Stimulated activated CD8-positive, alpha-beta memory T cell treated with anti-CD3 and anti-CD28 coated beads, Interleukin-4, amount 100 ng/mL, for 1 hour (primary cell): ENCODE data around the gene NINJ2.

ENCODE experiments used
- DNase-seq, 2 donors: peaks; one replicate each; pipeline ENCODE4 v3.0.0-alpha.2; 2020; ENCODE audit warnings: low read depth in 2 of 2, low spot score in 1 of 2

The NINJ2 gene

GRCh38 chr12:617304-617915 is 45.8 kb downstream of the NINJ2 start:
- DNase-seq = no peak

DNA sequence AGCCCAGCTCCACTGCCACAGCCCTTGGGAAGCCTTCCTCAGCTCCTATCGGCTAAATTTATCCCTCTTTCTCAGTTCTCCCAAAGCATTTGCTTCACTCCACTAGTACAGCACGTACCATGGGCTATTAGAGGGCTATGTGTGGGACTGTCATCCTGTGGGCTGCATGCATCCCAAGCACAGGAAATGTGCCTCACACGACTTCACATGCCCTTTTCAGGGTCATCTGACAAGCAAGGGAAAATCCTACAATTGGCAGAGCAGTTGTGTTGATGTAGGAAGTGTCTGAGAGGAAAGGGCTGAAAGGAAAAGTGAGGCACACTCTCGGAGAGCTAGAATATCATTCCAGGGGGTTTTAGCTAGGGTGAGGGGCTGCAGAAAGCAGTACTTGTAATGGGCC is 47.6 kb downstream of the NINJ2 start:
- no peak for DNase-seq

GRCh38 chr12:614411-614970 is 48.8 kb downstream of the NINJ2 start:
- no peak for DNase-seq

- DNase-seq = no peak
These were observed 49.2 kb downstream of the NINJ2 start for GRCh38 chr12:613996-614395.

- DNase-seq = no peak
These were observed 50.4 kb downstream of the NINJ2 start for GRCh38 chr12:612886-613285.

- no peak for DNase-seq
These were observed 51.0 kb downstream of the NINJ2 start for GRCh38 chr12:612293-612692.

DNA sequence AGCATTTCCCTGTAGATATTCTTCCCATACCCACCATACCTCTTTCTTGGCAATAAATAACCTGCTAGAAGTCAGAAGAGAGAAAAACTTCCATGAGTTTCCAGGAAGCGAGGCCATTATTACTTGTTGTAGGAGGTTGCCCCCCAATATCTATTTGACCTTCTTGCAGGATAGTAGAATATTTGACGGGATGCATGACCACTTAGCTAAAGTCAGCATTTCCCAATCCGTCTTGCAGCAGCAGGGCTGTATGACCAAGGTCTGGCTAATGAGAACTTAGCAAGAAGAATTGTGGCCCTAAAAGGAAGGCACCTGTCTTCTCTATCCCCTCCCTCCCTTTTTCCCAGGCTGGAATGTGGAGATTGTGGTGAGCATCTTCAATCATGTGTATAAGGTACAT is 51.5 kb downstream of the NINJ2 start:
- no peak for DNase-seq

- DNase-seq = no peak
These were observed 54.3 kb downstream of the NINJ2 start for GRCh38 chr12:608921-609320.

GRCh38 chr12:608413-608812 is 54.8 kb downstream of the NINJ2 start:
- DNase-seq = no peak

- DNase-seq = no peak
These were observed 55.7 kb downstream of the NINJ2 start for GRCh38 chr12:607541-608001.

GRCh38 chr12:604956-605355 is 58.3 kb downstream of the NINJ2 start:
- no peak for DNase-seq

DNA sequence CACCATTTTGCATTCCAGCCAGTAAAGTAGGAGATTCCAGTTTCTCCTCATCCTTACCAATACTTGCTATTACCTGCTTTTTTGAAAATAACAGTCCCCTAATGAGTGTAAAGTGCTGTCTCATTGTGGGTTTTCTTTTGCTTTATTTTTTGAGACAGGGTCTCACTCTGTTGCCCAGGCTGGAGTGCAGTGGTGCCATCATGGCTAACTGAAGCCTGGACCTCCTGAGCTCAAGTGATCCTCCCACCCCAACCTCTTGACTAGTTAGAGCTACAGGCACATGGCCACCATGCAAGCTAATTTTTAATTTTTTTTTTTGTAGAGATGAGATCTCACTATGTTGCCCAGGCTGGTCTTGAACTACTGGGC is 60.6 kb downstream of the NINJ2 start:
- DNase-seq = no peak

- DNase-seq = no peak
These were observed 61.1 kb downstream of the NINJ2 start for GRCh38 chr12:601976-602699.

DNA sequence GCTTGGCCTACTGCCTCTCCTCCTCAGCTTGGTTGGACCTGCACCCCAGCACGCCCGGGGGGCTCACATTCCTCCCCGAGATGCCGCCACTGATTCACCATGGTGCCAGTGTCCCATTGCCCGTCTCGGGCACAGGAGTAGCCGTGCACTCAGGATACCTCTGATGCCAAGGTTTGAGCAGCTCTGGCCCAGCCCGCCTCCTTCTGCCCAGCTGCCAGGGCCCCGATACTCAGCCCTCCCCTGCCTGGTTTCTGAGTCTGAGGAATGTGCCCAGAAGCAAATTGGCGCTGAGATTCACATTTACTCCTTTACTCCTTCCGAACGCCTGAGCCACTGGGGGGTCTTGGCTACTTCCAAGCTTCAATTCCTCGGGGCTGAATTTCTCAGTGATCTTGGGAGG is 63.5 kb downstream of the NINJ2 start:
- no peak for DNase-seq

DNA sequence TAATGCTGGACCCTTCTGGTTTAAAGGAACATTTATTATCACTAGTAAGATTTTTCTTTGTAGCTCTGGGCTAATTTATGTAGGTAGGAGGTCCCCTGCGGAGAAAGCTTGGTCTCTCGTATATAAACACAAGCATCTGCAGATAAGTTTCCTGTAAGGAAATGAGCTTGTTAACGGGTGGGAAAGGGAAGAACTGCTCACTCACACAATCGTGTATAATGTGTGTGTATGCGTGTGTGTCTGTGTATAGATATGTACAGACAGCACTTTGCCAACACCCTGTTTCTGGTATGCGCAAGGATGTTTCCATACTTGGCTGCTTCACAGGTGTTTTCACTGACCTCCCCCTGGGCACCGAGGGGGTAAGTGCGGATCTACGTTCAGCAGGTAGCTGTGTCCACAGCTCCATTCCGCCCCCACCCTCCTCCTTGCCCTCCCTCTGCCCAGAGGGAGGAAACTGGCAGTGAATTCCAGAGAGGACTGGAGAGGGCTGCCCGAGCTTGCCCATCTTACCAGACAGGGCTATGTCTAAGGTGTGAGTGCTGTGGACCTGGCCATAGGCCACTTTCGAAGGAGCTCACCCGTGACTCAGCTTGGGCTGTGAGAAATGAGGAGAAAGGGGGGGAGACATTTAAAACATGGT is 65.2 kb downstream of the NINJ2 start:
- DNase-seq = no peak

- DNase-seq = no peak
These were observed 69.6 kb downstream of the NINJ2 start for GRCh38 chr12:593396-594270.

DNA sequence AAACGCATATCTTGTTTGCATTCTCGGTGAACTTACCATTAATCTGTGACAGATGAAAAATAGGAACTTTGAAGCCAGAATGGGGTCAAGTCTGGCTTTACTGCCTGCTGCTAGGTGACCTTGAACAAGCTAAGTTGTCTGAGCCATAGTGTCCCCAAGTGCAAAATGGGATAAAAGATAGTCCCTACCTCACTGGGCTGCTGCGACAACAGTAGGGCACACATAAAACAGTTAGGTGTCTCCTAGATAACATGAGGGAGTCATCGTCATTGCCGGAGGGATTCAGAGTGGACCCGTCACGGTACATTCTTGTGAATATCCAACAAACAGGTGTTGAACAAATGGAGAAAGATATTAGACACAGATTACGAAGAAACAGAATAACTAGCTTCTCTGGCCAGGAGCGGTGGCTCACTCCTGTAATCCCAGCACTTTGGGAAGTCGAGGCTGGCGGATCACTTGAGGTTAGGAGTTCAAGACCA is 71.2 kb downstream of the NINJ2 start:
- no peak for DNase-seq

- no peak for DNase-seq
These were observed 71.8 kb downstream of the NINJ2 start for GRCh38 chr12:591167-592023.

DNA sequence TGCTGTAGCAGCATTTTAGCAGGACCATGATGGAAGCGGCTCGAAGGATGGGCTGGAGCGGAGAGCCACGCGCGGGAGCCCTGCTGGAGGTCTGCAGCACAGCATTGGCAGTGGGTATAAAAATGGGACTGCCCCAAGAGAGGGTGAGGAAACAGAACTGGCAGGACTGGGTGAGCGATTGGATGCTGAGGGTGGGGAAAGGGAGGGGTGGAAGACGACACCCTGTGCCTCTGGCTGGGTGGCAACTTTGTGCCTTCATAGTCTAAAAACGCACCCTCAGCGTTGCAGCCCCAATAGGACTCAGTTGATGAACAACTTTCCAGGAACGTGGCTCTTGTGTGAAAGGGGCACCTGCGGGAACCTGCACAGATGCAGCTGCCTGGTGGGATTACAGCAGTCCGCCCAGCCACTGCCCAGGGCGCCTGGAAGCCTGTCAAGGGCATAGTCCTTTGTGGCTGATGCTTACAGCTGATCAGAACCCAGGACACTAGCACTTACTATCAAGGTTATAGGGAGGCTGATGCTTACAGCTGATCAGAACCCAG is 73.0 kb downstream of the NINJ2 start:
- DNase-seq = no peak

- DNase-seq = no peak
These were observed 74.6 kb downstream of the NINJ2 start for GRCh38 chr12:588646-589045.
